Testis (tissue), 3 donors: Measurements from ENCODE around the gene KLHL42. TPM values are rescaled to one million over a fixed set of nuclear protein-coding genes. Genes with fewer than 3 reads are reported as not detected.

Experiments used
- DNase-seq: peaks from one replicate; pipeline ENCODE4 v3.0.0-alpha.2; 2019
- H3K27ac ChIP-seq, 2 donors: fragments of 200-600 bp; sonication (generic); one replicate each; pipeline ENCODE4 v1.5.1; 2019
- H3K27me3 ChIP-seq: fragments of 200-600 bp; sonication (generic); one replicate; pipeline ENCODE4 v1.5.1; 2019
- H3K36me3 ChIP-seq: fragments of 200-600 bp; sonication (generic); one replicate; pipeline ENCODE4 v1.5.1; 2017; ENCODE audit warnings: low read depth; ENCODE audit errors: missing control alignments
- H3K4me1 ChIP-seq: fragments of 200-600 bp; sonication (generic); one replicate; pipeline ENCODE4 v1.5.1; 2019
- H3K4me3 ChIP-seq, 2 donors: fragments of 200-600 bp; sonication (generic); one replicate each; pipeline ENCODE4 v1.5.1; 2017 to 2019
- H3K9me3 ChIP-seq: fragments of 200-600 bp; sonication (generic); one replicate; pipeline ENCODE4 v1.5.1; 2017
- POLR2A ChIP-seq: fragments of 450-650 bp; IDR thresholded peaks from one replicate; pipeline ENCODE4 v1.6.1; 2017; ENCODE audit warnings: antibody characterized with exemption, mild to moderate bottlenecking, moderate library complexity
- WGBS, 2 donors: methylation state at CpG; one replicate each; pipeline ENCODE4 v1.1.5; 2018; 5-methylcytosine and 5-hydroxymethylcytosine counted together
- intact Hi-C: fragments of 100-400 bp; cut with DNase I; formaldehyde crosslinking; loops from one replicate; pipeline ENCODE4 v1.15.1; 2023; ENCODE audit warnings: low total_unique reads
- polyA plus RNA-seq: library from polyadenylated mRNA; stranded (reverse); fragments of 350-450 nt; fragmentation: Illumina TruSeq; extraction: RNeasy Lipid Tissue Mini Kit (QIAGEN cat#74804); gene quantifications from one replicate; pipeline ENCODE4 v1.2.3, GENCODE V29; 2014; ENCODE audit warnings: low read depth, low replicate concordance; ENCODE audit not compliant: insufficient read depth
- total RNA-seq, 2 donors: library from RNA; depleted of rRNA; stranded (reverse); fragments of >200 nt; gene quantifications; one replicate each; pipeline ENCODE4 v1.2.3, GENCODE V29; 2016
- TF ChIP-seq, protein P1 (sequence below), 3 experiments: fragments of 450-650 bp in 2 of 3; fragments of 200-600 bp in 1 of 3; sonication (generic) in 1 of 3; IDR thresholded peaks; one replicate each; pipeline ENCODE4 v1.5.1; 2016 to 2019; ENCODE audit warnings: antibody characterized with exemption in 3 of 3, mild to moderate bottlenecking in 2 of 3, moderate library complexity in 1 of 3

The KLHL42 gene
- total and polyA plus RNA-seq, 3 donors from 2014 or later, result 23.7 to 87.8 (median 65.1) TPM

DNA sequence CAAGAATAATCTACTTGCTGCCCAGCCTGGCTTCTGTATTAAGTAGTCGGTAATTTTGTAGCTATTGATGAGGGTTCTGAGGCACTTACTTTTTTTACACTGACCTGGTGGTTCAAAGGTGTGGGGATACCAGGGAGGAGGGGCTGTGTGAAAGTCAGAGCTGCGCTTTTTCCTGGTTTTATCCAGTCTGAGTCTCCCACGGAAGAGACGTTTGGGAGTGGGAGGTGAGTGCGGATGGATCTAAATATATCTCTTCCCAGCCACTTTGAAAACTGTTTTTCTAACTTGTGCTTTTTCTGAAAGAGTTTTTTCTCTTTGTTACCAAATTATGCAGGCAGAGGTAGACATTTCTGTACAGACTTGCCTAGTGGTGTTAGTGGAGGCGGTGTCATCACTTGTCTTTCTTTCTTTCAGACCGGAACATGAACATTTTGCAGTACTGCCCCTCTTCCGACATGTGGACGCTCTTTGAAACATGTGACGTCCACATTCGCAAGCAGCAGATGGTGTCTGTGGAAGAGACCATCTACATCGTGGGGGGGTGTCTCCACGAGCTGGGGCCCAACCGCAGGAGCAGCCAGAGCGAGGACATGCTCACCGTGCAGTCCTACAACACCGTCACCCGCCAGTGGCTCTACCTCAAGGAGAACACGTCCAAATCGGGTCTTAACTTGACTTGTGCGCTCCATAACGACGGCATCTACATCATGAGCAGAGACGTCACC lies 17.4 kb downstream of the KLHL42 start:
- H3K27me3 ChIP-seq, result no peaks in the 10 kb centered on the region
- no peaks in the 10 kb centered on the region for H3K9me3 ChIP-seq
- 64 to 75% methylated on average over 20 to 24 of the region's 24 CpGs for WGBS, 2 donors
- peak overlapping the region; percentile 48 to 70 for H3K27ac ChIP-seq
- peaks cover 10% of the 10 kb centered on the region for H3K4me1 ChIP-seq
- no peaks in the 10 kb centered on the region for H3K36me3 ChIP-seq
- peak; percentile 56 for DNase-seq
- no peak overlapping the region for H3K4me3 ChIP-seq
- no peak for TF ChIP-seq POLR2A
- TF ChIP-seq, protein P1, sequence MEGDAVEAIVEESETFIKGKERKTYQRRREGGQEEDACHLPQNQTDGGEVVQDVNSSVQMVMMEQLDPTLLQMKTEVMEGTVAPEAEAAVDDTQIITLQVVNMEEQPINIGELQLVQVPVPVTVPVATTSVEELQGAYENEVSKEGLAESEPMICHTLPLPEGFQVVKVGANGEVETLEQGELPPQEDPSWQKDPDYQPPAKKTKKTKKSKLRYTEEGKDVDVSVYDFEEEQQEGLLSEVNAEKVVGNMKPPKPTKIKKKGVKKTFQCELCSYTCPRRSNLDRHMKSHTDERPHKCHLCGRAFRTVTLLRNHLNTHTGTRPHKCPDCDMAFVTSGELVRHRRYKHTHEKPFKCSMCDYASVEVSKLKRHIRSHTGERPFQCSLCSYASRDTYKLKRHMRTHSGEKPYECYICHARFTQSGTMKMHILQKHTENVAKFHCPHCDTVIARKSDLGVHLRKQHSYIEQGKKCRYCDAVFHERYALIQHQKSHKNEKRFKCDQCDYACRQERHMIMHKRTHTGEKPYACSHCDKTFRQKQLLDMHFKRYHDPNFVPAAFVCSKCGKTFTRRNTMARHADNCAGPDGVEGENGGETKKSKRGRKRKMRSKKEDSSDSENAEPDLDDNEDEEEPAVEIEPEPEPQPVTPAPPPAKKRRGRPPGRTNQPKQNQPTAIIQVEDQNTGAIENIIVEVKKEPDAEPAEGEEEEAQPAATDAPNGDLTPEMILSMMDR (IDR thresholded peaks at IDR 0.05), result no peak
- intact Hi-C loops, result no loop called here

- no peak for DNase-seq
- H3K4me3 ChIP-seq, result no peak overlapping the region
- H3K27me3 ChIP-seq, result no peaks in the 10 kb centered on the region
- intact Hi-C loops, result no loop called here
- no peaks in the 10 kb centered on the region for H3K36me3 ChIP-seq
- H3K4me1 ChIP-seq, result peaks cover 17% of the 10 kb centered on the region
- WGBS, 2 donors, result 83 to 87% methylated on average over 3 of the region's 3 CpGs
- H3K27ac ChIP-seq, result no peak overlapping the region
- no peaks in the 10 kb centered on the region for H3K9me3 ChIP-seq
- no peak for TF ChIP-seq POLR2A
- TF ChIP-seq, protein P1 (IDR thresholded peaks at IDR 0.05), result no peak
Measured at GRCh38 chr12:27800819-27801218, 20.8 kb downstream of the KLHL42 start.

DNA sequence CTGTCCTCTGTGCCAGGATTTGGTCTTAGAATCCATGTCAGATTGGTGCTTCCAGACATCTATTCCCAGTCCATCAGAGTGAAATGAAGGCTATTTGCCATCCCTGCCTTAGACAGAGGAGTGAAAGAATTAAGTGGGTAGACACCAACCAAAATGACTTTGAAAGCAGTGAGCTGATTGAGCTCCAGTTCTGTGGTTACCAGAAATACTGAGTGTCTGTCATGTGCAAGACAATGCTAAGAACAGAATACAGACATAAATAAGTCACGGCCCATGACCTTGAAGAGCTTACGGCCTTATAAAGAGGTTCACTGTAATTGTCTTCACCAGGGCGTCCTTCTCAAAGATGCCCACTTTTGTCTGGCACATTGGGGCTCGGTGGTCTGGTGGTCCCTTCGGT lies 21.6 kb downstream of the KLHL42 start:
- Histone ChIP-seq H3K4me1 (peaks cover 16% of the 10 kb centered on the region), H3K4me3 (no peak overlapping the region), H3K27ac (no peak overlapping the region), H3K27me3 (no peaks in the 10 kb centered on the region), H3K9me3 (no peaks in the 10 kb centered on the region), H3K36me3 (no peaks in the 10 kb centered on the region)
- no peak for DNase-seq
- TF ChIP-seq POLR2A, result no peak
- TF ChIP-seq, protein P1 (IDR thresholded peaks at IDR 0.05), result no peak
- WGBS, 2 donors, result 73 to 80% methylated on average over 5 of the region's 5 CpGs
- intact Hi-C loops, result no loop called here

DNA sequence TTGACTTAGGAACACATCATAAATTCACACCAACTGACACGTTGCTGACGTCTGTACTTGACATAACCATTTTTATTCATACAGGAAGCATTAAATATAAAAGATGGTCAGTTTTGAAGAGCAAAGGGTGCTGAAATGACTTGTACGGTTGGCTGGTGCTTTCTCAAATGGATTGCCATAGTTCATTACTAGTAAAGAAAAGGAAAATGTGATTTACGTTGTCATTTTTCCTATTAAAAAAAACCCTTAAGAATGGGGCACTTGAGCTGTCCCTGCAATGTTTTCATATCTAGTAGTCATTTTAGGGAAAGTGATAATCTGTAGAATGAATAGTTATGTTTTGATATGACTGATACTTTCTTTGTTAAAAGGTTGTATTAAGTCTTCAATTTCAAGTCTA lies 22.5 kb downstream of the KLHL42 start:
- Histone ChIP-seq H3K36me3 (no peaks in the 10 kb centered on the region), H3K27me3 (no peaks in the 10 kb centered on the region), H3K4me1 (peaks cover 8% of the 10 kb centered on the region), H3K27ac (no peak overlapping the region), H3K4me3 (no peak overlapping the region), H3K9me3 (no peaks in the 10 kb centered on the region)
- TF ChIP-seq, protein P1 (IDR thresholded peaks at IDR 0.05), result no peak
- no peak for TF ChIP-seq POLR2A
- intact Hi-C loops, result no loop called here
- no peak for DNase-seq
- 77 to 83% methylated on average over 4 of the region's 4 CpGs for WGBS, 2 donors

- peak; percentile 71 for DNase-seq
- H3K4me1 ChIP-seq, result peaks cover 8% of the 10 kb centered on the region
- intact Hi-C loops, result no loop called here
- 54 to 67% methylated on average over 2 of the region's 2 CpGs for WGBS, 2 donors
- H3K9me3 ChIP-seq, result no peaks in the 10 kb centered on the region
- TF ChIP-seq, protein P1 (IDR thresholded peaks at IDR 0.05), result no peak
- no peak for TF ChIP-seq POLR2A
- no peak overlapping the region for H3K4me3 ChIP-seq
- H3K36me3 ChIP-seq, result no peaks in the 10 kb centered on the region
- H3K27ac ChIP-seq, result peak overlapping the region in 1 of 2 donors; percentile 41
- H3K27me3 ChIP-seq, result no peaks in the 10 kb centered on the region
Measured at GRCh38 chr12:27802936-27803335, 22.9 kb downstream of the KLHL42 start.
